ENCODE results near the gene FKBP2.

- TF ChIP-seq EZH2 (IDR thresholded peaks at IDR 0.05; ENCODE audit: insufficient read depth, poor library complexity, severe bottlenecking) (no peak), EZH2phosphoT487 (IDR thresholded peaks at IDR 0.05; ENCODE audit: insufficient read depth, low read depth) (no peak)
Observed at GRCh38 chr11:64204464-64204989, 36.4 kb upstream of the FKBP2 start.
